SKM-1 (cell line): ENCODE data around the gene DOLPP1.

Source experiments
- DNase-seq: peaks from one replicate; lab custom pipeline; 2025; ENCODE audit not compliant: unreplicated experiment; lab: John Stamatoyannopoulos, UW

Gene DOLPP1

DNA sequence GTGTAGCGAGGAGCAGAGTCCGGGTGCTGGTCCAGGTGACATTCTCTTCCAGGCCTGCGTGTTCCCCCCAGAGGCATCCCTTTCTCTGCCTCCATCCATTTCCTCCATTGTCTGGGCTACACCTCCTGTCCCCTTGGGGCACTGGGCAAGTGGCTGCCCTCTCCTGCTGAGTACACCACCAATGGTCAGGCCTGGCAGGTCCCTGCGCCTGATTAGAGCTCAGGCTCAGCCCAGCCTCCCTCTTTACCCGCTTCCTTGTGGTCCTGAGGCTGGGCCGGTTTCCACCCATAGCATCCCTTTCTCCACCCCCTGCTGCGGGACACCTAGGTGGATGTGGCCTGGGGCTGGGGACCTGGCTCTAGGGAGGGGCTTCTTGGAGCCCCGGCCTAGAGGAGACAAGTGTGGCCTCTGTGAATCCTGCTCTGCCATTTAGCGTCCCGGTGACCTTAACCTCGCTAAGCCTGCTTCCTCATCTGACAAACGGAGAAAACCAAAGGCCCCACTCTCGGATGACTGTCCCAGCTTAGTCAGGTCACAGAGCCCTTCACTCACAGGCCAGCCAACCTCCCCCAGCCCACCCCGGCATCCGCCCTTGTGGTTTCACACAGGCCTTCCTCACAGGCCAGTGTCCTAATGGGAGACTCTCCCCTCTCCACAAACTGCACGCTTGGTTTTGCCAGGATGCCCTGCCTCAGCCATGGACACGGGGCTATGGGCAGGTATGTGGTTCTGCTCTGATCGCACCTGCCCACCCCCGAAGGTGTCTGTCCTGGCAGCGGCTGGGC is 12.9 kb downstream of the DOLPP1 start:
- no peak for DNase-seq

DNA sequence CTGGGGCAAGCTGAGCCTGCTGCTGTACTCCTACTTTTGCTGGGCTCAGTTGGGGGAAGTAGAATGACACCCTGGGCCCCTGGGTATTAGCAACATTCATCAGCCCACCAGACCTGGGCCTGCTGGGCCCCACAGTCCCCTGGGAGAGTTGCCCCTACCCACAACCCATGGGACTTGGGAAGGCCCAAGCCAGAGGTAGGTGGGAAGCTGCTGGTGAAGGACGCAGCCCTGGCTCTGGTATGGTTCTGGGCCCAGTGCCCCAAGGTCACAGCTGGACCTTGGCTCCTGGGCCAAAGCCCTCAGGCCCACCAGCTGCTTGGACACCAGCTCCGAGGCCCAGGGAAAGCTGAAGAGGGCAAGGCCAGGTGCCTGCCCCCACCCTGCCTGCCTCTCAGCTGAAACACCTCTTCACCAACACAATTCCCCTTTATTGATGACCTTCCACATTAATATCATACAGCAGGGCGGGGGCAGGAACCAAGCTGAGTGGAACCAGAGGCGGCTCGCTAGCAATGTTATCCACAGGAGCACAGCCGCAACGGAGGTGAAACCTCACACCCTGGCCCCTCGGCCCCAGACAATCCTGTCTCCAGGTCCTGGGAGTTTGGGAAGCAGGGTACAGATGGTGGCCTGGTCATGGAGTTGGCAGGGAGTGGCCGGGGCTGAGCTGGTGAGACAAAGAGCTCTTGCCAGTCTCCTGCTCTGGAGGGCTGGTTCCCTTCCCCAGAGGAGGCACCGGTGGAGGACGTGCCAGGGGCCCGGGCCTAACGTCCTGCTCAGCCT is 13.7 kb downstream of the DOLPP1 start:
- DNase-seq: no peak

- no peak for DNase-seq
Observed at GRCh38 chr9:129095170-129095667, 14.3 kb downstream of the DOLPP1 start.

GRCh38 chr9:129095908-129096307 is 15.0 kb downstream of the DOLPP1 start:
- DNase-seq: no peak

GRCh38 chr9:129097671-129098306 is 16.9 kb downstream of the DOLPP1 start:
- no peak for DNase-seq

DNA sequence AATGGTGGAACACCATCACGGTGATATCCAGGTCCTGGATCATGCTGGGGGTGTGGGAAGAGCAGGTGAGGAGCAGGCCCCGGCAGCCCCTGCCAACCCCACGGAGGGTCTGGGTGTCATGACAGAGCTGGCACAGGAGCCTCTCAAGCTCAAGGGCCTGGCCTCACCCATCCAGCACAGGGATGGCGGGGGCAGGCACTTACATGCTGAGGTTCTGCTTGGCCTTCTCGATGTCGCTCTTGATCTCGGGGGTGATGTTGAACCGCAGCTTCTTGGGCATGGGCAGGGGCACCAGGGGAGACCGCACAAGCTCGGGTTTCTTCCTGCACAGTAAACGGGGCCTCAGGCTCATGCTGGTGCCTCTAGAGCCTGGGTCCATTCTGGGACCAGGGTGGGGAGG is 17.4 kb downstream of the DOLPP1 start:
- no peak for DNase-seq

GRCh38 chr9:129100383-129101169 is 19.7 kb downstream of the DOLPP1 start:
- no peak for DNase-seq

DNA sequence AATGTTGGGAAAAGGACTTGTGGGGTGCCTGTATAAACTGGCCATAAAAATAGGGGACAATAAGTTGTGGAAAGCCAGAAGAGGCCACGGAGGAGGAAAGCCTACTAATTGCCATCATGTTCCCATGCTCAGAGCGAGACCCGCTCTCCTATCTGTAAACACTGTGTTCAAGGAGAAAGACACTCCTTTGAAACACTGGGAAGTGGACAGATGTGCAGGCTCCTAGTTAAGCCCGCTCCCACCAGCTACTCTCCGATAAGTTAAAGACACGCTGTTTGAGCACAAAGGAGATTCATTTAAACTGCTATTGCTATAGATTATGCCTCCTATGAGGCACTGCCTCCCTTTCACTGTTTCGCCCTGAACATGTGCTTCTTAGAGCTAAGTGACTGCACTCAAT is 20.4 kb downstream of the DOLPP1 start:
- DNase-seq: no peak

DNA sequence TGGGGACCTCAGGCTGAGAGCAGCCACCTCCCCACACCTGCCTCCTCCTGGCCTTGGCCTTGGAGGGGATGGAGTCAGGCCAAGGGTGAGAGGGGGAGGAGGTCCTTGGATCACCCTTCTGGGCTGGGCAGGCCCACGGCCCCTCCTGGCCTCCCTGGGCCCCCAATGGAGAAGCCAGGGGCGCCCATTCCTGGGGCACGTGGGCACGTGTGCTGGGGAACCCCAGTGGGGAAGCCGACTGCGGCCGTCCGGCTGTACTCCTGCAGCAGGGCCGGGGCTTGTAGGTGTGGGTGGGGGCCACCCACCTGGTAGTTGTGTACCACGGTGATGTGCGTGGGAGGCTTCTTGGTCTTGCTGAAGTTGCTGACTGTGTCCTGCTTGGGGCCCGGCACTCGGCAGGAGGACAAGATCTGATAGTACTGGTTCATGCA is 21.2 kb downstream of the DOLPP1 start:
- DNase-seq: no peak

- peak; percentile 37 for DNase-seq
Observed at GRCh38 chr9:129102791-129103594, 22.1 kb downstream of the DOLPP1 start.

DNA sequence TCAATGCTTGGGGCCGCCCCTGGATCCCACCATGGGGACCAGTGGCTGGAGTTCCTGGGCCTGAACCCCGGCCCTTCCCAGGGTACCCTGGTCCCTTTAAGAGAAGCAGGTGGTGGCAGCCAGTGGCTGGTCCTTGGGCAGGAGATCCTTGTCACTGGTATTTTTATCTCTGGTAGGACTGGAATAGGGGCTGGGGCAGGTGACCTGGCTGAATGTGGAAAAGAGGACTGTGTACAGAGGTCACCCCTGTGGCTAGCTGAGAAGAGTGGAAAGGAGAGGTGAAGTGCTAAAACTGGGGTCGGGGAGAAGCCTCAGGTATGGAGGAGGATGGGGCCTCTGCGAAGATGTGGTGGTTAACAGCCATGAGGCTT is 22.7 kb downstream of the DOLPP1 start:
- no peak for DNase-seq

DNA sequence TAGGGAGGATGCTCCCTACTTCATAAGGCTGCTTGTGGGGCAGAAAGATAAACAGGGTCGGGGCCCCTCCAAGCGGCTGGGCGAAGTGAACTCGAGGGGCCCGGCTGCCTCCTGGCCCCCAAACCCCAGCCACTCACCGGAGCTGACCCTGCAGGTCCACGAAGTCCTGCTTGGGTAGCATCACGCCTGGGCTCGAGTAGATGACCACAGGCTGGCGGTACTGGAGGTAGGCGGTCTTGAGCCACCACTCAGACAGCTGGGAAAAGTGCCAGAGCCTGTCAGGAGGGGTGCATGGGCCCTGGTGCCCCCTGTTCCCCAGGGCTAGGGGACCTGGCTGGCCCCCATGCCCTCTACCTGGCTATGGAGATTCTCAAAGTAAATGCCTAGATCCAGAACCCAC is 23.1 kb downstream of the DOLPP1 start:
- DNase-seq: no peak

GRCh38 chr9:129105857-129106694 is 25.2 kb downstream of the DOLPP1 start:
- DNase-seq: no peak

DNA sequence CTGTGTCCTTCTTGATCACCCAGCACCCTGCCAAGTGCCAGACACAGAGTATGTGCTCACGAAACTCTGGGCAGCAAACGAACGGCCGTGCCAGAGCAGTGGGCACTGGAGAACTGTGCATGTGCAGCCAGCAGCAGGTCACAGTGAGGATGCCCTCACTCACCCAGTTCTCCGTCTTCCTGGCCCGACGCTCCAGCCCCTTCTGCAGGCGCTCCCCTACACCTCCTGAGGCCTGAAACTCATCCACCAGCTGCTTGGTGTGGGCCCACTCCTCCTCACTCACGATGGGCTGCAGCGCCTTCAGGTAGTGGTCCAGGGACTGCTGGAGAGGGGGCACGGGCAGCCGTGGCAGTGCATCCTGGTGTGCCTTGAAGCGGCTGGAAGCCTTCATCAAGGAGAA is 26.7 kb downstream of the DOLPP1 start:
- no peak for DNase-seq

DNA sequence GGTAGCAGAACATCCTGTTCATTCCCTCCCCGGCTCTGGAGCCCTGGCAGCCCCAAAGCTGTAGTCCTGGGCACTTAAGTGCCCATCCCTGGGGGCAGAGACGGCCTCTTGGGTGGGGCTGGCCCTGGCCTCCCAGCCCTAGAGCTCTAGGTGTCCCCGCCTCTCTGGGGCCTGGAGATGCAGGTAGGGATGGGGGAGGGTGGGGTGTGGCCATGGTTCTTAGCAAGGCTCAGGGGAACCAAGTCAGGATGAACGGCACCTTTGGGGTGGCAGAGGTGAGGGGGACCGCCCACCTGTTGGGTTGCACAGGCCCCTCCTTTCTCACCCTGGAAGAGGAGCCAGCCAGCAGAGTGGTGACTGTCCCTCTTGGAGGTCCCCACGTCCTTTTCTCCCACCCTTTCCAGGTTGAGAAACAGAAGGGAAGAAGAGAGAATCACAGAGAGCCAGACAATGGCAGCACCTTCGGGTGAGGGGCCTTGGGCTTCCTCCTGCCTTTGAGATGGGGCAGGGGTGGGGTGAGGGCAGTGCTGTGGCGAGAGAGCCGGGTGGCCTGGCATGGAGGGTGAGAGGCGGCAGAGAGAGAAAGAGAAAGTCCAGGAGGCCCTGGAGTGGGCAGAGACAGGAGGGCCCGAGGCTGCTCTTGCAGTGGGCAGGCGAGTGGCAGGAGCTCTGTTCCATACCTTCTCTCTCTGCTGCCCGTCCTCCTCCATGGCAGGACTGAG is 27.3 kb downstream of the DOLPP1 start:
- no peak for DNase-seq

DNA sequence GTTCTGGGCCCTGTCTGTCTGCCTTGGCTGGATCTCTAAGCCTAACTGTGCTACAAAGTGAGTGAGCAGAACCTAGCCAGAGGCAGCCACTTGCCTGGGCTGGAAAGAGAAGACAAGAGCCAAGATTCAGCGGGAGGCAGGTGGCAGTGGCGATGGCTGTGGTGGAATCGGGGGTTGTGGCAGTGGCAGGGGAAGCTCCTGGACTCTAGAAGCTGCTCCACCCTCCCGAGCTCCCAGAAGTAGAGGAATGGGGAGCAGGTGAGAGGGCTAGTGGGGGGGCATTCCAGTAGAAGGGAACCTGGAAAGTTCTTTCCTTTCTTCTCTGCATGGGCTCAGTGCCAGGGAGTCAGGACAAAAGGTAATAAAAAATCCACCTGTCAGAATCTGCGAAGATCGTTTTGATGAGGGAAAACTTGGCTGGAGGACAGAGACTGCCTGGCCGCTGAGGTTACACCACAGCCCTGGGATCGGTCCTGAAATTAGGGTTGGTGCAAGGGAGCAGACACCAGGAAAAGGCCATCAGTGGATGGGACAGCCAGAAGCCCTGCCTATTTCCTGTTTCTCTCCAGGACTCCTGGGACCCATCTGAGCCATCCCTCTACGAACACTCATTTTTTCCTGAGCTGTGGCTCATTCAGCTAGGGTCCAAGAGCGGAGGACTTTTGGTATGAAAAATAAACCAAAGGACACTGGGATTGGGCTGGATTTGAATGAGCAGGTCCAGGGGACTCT is 28.1 kb downstream of the DOLPP1 start:
- DNase-seq: no peak

DNA sequence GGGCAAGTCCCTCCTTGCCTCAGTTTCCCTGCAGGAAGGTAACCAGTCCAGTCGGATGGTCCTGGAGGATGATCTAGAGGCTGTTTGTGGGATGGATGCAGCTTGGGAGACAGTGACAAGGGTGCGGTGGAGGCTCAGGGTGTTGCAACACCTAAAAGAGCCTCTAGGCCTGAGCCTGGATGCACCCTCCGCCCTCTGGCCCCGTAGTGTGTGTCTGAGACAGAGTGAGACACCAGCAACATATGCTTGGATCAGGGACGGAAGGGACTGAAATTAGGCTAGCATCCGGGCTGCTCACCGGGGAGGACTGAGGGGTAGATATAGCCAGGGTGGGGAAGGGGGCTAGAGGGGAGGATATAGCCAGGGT is 28.6 kb downstream of the DOLPP1 start:
- DNase-seq: peak; percentile 72
